Measurements from ENCODE around the gene KRTAP5-9.
"Not testable (repeated sequence)": the region's sequence is repeated elsewhere in the genome, so short reads cannot be mapped to it uniquely, and the experiment has no call there.

KRTAP5-9 gene

GRCh38 chr11:71588822-71589545 lies 40.8 kb downstream of the KRTAP5-9 start:
- DNase-seq: not testable (repeated sequence)

- DNase-seq: not testable (repeated sequence)
These were observed 41.3 kb downstream of the KRTAP5-9 start for GRCh38 chr11:71589546-71589920.

Measured in fibroblast of upper back skin (primary cell).